Measurements from ENCODE around the gene KIF5B.

Gene KIF5B

GRCh38 chr10:31961277-31962074 lies 94.7 kb downstream of the KIF5B start:
- DNase-seq (ENCODE audit: low read depth, low spot score): no peak

GRCh38 chr10:31959461-31960173 lies 96.6 kb downstream of the KIF5B start:
- no peak for DNase-seq (ENCODE audit: low read depth, low spot score)

Measured in brain pericyte (primary cell).